ENCODE measurements around the gene SRGAP3.

The SRGAP3 gene

GRCh38 chr3:9204253-9204992, 45.0 kb downstream of the SRGAP3 start:
- in situ Hi-C loops (cut with MboI; ENCODE audit: low sequenced_read_pairs) = no loop called here

GRCh38 chr3:9203317-9203716, 46.1 kb downstream of the SRGAP3 start:
- in situ Hi-C loops (cut with MboI; ENCODE audit: low sequenced_read_pairs) = no loop called here

GRCh38 chr3:9202546-9202945, 46.9 kb downstream of the SRGAP3 start:
- in situ Hi-C loops (cut with MboI; ENCODE audit: low sequenced_read_pairs) = no loop called here

- in situ Hi-C loops (cut with MboI; ENCODE audit: low sequenced_read_pairs) = no loop called here
Observed at GRCh38 chr3:9201955-9202354, 47.5 kb downstream of the SRGAP3 start.

GRCh38 chr3:9201266-9201665, 48.2 kb downstream of the SRGAP3 start:
- in situ Hi-C loops (cut with MboI; ENCODE audit: low sequenced_read_pairs) = no loop called here

- in situ Hi-C loops (cut with MboI; ENCODE audit: low sequenced_read_pairs) = no loop called here
Observed at GRCh38 chr3:9199775-9200174, 49.7 kb downstream of the SRGAP3 start.

- in situ Hi-C loops (cut with MboI; ENCODE audit: low sequenced_read_pairs) = no loop called here
Observed at GRCh38 chr3:9198899-9199335, 50.5 kb downstream of the SRGAP3 start.

- in situ Hi-C loops (cut with MboI; ENCODE audit: low sequenced_read_pairs) = no loop called here
Observed at GRCh38 chr3:9198261-9198660, 51.2 kb downstream of the SRGAP3 start.

GRCh38 chr3:9196020-9196419, 53.4 kb downstream of the SRGAP3 start:
- in situ Hi-C loops (cut with MboI; ENCODE audit: low sequenced_read_pairs) = no loop called here

GRCh38 chr3:9195390-9195789, 54.1 kb downstream of the SRGAP3 start:
- in situ Hi-C loops (cut with MboI; ENCODE audit: low sequenced_read_pairs) = no loop called here

GRCh38 chr3:9194509-9195184, 54.8 kb downstream of the SRGAP3 start:
- in situ Hi-C loops (cut with MboI; ENCODE audit: low sequenced_read_pairs) = no loop called here

- in situ Hi-C loops (cut with MboI; ENCODE audit: low sequenced_read_pairs) = no loop called here
Observed at GRCh38 chr3:9193633-9194195, 55.7 kb downstream of the SRGAP3 start.

GRCh38 chr3:9193211-9193610, 56.2 kb downstream of the SRGAP3 start:
- in situ Hi-C loops (cut with MboI; ENCODE audit: low sequenced_read_pairs) = no loop called here

- in situ Hi-C loops (cut with MboI; ENCODE audit: low sequenced_read_pairs) = no loop called here
Observed at GRCh38 chr3:9192248-9193025, 57.0 kb downstream of the SRGAP3 start.

GRCh38 chr3:9190276-9190675, 59.2 kb downstream of the SRGAP3 start:
- in situ Hi-C loops (cut with MboI; ENCODE audit: low sequenced_read_pairs) = no loop called here

- in situ Hi-C loops (cut with MboI; ENCODE audit: low sequenced_read_pairs) = no loop called here
Observed at GRCh38 chr3:9188583-9188982, 60.9 kb downstream of the SRGAP3 start.

GRCh38 chr3:9185701-9186100, 63.7 kb downstream of the SRGAP3 start:
- in situ Hi-C loops (cut with MboI; ENCODE audit: low sequenced_read_pairs) = no loop called here

- in situ Hi-C loops (cut with MboI; ENCODE audit: low sequenced_read_pairs) = no loop called here
Observed at GRCh38 chr3:9185046-9185445, 64.4 kb downstream of the SRGAP3 start.

GRCh38 chr3:9184461-9184835, 65.0 kb downstream of the SRGAP3 start:
- in situ Hi-C loops (cut with MboI; ENCODE audit: low sequenced_read_pairs) = no loop called here

GRCh38 chr3:9183811-9184460, 65.5 kb downstream of the SRGAP3 start:
- in situ Hi-C loops (cut with MboI; ENCODE audit: low sequenced_read_pairs) = no loop called here

GRCh38 chr3:9183011-9183410, 66.4 kb downstream of the SRGAP3 start:
- in situ Hi-C loops (cut with MboI; ENCODE audit: low sequenced_read_pairs) = no loop called here
